Stimulated activated CD4-positive, alpha-beta T cell treated with anti-CD3 and anti-CD28 coated beads, Interleukin-4, amount 100 ng/mL, for 4 hours (primary cell): Measurements from ENCODE around the gene COL18A1.
A peak's percentile ranks its signal among the peaks of the same experiment; 100 is the strongest.

Experiments
- DNase-seq, 2 experiments: peaks; one replicate each; pipeline ENCODE4 v3.0.0-alpha.2; 2020

Gene COL18A1

DNA sequence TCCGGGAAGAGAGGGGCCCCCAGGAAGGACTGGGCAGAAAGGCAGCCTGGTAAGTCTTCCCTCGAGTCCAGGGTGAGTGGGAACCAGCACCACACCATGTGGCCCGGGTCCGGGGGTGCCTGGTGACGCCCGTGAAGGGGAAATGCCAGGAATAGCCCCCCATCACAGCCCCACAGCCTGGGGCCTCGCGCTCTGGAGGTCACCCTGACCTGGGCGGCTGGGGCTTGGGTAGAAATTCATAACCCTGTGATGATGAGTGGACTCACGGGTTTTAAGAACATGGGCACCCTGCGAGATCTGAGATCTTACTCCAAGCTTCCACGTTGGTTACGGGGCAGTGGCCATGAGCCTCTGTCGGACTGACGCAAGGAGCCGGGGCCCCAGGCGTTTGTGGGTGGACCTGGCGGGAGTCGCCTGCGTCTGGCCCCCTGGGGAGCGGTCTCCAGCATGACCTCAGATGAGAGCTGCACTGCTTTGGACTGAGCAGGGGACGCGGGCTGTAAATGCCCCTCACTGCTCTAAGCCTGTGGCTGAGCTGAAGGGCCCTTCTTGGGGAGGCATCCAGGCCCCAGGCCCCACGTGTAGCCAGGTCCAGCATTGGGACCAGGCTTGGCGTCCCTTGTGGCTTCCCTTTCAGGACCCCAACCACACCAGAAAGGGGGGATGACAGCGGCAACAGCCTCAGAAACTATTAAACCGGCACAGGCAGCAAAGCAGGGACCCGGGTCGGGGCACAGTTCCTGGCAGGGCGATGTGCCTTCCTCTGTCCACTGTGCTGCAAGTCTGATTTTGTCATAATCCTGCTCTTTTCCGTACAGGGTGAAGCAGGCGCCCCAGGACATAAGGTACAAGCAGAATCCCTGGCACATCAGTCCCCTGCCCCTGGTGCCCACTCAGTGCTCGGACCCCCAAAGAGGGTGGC is 77.3 kb downstream of the COL18A1 start:
- DNase-seq = no peak

- peak; percentile 33 to 34 for DNase-seq
Measured at GRCh38 chr21:45482899-45483821, 78.2 kb downstream of the COL18A1 start.

- no peak for DNase-seq
Measured at GRCh38 chr21:45484318-45484717, 79.4 kb downstream of the COL18A1 start.

DNA sequence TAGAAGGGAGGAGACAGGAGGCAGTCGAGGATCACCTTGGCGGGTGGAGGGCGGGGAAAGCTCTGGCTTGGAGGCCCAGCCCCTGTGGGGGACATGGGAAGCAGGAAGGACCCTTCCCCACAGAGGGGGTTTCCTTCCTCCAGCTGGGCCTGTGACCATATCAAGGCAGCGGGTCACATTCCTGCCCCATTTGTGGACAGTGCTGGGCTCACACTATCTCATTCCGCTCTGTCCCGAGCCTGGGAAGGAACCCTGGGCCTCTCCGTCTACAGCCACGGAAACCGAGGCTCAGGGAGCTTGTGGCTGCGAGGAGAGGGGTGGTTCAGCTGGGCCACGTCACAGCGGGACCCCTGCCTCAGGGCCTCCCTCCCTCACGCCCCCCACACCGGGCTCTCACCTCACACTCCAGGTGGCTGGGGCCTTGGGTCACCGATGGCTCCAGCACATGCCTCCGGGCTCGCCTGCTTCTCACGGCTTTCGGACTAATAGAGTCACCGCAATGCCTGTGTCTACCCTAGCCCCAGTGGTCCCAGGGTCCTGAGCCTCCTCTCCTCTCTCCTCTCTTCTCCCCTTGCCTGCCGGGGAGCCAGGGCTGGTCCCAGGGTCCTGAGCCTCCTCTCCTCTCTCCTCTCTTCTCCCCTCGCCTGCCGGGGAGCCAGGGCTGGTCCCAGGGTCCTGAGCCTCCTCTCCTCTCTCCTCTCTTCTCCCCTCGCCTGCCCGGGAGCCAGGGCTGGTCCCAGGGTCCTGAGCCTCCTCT is 80.9 kb downstream of the COL18A1 start:
- DNase-seq = no peak

GRCh38 chr21:45486443-45487160 is 81.6 kb downstream of the COL18A1 start:
- DNase-seq = no peak

- DNase-seq = no peak
Measured at GRCh38 chr21:45487161-45487806, 82.3 kb downstream of the COL18A1 start.

GRCh38 chr21:45487891-45488600 is 83.1 kb downstream of the COL18A1 start:
- no peak for DNase-seq

DNA sequence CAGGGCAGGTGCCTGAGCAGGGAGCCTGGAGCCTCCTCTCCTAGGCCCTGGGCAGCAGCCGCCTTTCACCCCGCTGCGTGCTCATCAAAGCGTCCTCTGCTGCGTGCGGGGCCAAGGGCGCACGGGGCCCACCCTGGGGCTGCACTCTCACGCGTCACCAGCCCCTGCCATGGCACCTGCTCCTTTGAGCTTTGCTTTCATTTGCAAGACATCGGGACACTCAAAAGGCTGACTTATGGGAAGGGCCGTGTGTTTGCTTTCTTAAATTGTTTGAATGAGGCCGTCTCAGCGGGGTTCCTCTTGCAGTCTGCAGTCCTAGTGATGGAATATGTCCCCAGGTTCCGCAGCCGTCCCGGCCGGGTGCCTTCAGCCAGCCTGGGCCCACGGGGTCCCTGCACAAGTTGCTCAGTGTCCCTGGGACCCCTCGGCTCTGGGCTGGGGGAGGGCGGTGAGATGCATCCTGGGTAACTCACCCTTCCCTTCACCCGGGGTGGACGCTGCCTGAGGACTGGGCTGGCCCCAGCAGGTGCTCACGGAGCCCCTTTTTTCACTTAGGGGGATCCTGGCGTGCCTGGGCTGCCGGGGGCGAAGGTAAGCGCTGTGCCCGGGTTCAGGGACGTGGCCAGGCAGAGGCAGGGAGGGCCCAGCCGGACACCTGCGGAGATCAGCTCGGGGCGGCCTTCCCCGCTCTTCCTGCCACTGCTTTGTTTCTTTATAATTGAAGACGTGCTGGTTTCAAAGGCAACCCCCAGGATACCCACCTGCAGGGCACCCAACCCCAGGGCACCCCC is 84.2 kb downstream of the COL18A1 start:
- no peak for DNase-seq

- DNase-seq = no peak
Measured at GRCh38 chr21:45489722-45489982, 84.7 kb downstream of the COL18A1 start.

GRCh38 chr21:45490049-45490731 is 85.2 kb downstream of the COL18A1 start:
- no peak for DNase-seq

GRCh38 chr21:45491056-45491455 is 86.1 kb downstream of the COL18A1 start:
- DNase-seq = no peak

- no peak for DNase-seq
Measured at GRCh38 chr21:45491623-45492022, 86.7 kb downstream of the COL18A1 start.

DNA sequence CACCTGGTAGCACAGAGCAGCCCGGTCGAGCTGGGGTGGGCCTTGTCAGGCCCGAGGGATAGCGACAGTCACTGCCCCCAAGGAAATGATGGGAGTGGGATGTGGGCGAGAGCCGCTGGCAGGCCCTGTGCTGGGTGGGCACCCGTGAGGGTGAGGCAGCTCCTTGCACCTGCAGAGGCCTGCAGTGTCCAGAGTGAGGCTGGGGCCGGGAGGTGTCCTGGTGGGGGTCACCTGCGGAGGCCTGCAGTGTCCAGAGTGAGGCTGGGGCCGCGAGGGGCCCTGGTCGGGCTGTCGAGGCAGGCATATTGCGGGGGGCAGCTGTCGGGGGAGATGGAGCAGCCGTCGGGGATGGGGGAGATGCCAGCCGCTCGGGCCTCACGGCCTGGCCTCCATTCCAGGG is 87.8 kb downstream of the COL18A1 start:
- DNase-seq = no peak

DNA sequence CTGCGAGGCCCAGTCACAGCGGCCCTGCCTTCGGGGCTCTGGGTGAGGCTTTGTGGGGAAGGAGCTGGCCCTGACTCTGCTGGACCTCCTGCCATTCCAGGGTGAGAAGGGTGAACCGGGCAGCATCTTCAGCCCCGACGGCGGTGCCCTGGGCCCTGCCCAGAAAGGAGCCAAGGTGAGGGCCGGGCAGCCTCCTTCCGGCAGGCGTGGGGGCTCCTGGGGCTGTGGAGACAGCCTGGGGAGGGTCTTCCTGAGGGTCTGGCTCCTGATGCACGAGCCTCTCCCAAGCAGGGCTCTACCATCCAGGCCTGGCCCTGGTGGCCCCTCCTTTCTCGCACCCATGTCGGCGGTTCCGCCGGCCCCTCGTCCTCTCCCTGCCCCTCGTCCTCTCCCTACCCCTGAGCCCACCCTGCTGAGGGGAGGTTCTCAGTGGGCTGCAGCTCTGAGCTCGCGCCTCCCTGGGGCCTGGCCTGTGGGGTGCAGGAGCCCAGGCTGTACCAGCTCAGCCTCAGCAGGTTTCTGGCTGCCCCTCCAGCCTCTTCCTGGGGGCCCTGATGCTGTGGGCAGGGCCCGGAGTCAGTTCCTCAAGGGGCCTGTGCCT is 88.5 kb downstream of the COL18A1 start:
- DNase-seq = no peak

DNA sequence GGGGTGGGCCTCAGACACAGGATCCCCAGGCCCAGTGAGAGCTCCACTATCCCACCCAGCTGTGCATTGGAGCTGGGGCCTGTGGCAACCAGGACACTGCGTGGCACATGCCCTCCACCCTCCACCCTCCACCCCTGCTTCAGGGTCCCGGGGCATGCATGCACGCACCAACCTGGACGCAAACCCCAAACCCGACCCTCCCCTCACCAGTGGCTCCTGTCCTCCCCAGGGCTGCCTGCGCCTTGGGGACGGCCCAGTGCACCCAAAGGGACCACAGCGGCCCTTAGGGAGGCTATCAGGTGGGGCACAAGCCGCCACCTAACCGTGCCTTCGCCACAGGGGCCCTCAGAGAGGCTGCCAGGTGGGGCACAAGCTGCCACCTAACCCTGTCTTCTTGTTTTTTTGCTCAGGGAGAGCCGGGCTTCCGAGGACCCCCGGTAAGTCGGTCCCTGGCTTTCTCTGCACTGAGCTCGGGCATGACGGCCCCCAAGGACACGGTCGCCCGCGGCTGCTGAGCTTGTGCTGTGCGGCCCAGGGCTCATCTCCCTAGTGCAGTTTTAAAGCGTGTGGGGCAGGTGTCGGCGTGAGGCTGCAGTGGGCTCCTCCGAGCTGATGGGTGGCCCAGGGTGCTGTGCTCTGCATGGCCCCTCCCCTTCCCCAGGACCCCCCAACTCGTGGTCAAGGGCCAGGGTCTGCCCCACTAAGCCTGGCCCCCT is 89.3 kb downstream of the COL18A1 start:
- no peak for DNase-seq

DNA sequence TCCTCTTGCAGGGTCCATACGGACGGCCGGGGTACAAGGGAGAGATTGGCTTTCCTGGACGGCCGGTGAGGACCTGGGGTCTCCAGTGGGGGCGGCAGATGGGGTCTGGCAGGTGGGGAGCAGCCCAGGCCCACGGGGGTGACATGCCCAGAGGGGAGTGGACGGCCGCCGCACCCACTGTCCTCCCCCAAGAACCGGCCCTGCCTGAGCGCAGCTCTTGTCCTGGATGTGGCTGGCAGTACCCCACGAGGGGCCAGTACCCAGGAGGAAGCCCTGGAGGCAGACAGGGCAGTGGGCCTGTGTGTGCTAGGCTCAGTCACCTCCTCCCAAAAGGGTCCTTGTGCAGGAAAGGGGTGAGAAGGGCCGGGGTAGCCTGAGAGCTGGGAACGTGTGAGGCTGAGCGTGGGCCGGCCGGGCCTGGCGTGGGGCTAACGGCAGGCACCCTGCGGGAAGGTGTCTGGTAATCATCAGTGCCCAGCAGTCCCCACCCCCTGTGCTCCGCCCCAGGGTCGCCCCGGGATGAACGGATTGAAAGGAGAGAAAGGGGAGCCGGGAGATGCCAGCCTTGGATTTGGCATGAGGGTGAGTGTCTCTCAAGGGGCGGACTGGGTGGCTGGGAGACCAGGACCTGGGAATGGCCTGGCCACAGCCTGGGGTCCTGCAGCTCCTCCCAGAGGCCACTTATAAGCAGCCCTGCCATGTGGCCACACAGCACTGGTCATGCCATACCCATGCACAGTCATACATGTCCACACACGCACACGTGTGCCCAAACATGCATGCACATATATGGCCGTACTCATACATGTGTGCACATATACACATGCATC is 90.1 kb downstream of the COL18A1 start:
- no peak for DNase-seq

DNA sequence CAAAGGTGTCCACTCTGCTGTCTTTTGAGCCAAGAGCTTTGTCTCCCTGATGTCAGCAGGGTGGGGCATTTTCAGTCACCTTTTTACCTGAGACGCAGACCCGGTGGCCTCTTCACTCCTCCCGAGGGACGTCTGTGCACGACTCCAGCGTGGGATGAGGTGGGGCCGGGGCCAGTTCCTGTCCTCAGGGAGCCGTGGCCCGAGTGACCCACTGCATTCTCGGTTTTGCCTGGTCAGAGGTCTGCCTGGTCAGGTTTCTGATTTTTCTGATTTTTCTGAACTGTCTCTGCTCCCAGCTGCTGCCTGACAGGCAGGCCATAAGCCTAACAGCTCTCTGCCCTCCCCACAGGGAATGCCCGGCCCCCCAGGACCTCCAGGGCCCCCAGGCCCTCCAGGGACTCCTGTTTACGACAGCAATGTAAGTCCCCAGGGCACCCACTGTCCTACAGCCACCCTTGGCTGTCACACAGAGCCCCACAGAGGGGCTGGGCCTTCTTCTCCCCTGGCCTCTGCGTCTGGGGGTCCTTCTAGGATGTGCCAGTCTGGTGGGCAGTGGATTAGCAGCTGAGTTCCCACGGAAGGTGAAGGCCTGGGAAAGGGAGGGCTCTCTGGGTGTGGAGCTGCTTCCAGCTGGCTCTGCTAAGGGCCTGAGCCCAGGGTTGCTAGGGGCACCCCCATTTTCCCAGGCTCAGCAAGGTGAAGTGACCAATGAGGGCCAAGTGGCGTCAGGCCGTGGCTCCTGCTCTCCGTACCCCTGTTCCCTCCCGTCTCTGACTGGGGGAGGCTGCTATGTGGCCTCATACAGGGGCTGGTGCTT is 91.4 kb downstream of the COL18A1 start:
- DNase-seq = no peak
